Measurements from ENCODE around the gene NTMT1.

NTMT1 gene

DNA sequence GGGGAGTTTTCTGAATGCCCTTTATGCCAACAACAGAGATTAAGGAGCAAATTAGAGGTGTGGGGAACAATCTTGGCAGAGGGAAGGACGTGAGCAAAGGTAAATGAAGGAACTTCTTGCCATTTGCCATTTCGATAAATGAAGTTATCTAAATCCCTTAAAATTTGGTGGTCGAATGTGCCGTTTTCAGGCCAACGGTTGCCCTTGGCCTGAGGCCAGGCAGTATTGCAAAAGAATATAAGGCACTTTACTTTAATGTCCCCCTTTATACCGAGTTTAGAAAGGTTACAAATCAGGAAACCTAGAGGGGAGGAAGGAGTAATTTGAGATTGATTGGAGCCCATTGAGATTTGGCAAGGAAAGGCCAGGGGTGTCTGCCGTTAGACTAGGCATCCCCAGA is 31.3 kb upstream of the NTMT1 start:
- TF ChIP-seq CTCF (IDR thresholded peaks at IDR 0.05; ENCODE audit: low read depth, low read length) (no peak), EZH2phosphoT487 (IDR thresholded peaks at IDR 0.05; ENCODE audit: low read depth) (no peak)

GRCh38 chr9:129595311-129595741 is 30.6 kb upstream of the NTMT1 start:
- Histone ChIP-seq H3K9me3 (ENCODE audit: insufficient read depth, low read length) (no peaks in the 10 kb centered on the region), H3K9ac (ENCODE audit: low read length) (no peak overlapping the region), H3K79me2 (ENCODE audit: low read length) (no peaks in the 10 kb centered on the region), H3K4me2 (ENCODE audit: low read length) (no peak overlapping the region), H3K4me3 (ENCODE audit: low read length) (no peak overlapping the region), H3K4me1 (ENCODE audit: low read length) (peaks cover 14% of the 10 kb centered on the region), H2AFZ (ENCODE audit: low read depth, low read length) (no peak overlapping the region), H3K27me3 (ENCODE audit: low read depth, low read length) (peaks cover 15% of the 10 kb centered on the region; the same call in 1 of the 2 replicates), H3K36me3 (replicated peaks; ENCODE audit: low read depth, low read length) (no peaks in the 10 kb centered on the region), H3K27ac (ENCODE audit: low read length) (no peak overlapping the region), H4K20me1 (ENCODE audit: insufficient read depth, low read length) (no peaks in the 10 kb centered on the region)
- TF ChIP-seq CTCF (IDR thresholded peaks at IDR 0.05; ENCODE audit: low read depth, low read length) = no peak
- no peak for TF ChIP-seq EZH2phosphoT487 (IDR thresholded peaks at IDR 0.05; ENCODE audit: low read depth)

More for the DNA sequence above, 31.3 kb upstream of the NTMT1 start:
- H3K4me1 ChIP-seq (ENCODE audit: low read length) = peaks cover 14% of the 10 kb centered on the region
- no peak overlapping the region for H3K4me3 ChIP-seq (ENCODE audit: low read length)
- peaks cover 17% of the 10 kb centered on the region; the same call in 1 of the 2 replicates for H3K27me3 ChIP-seq (ENCODE audit: low read depth, low read length)
- no peak overlapping the region for H3K9ac ChIP-seq (ENCODE audit: low read length)
- no peaks in the 10 kb centered on the region for H3K36me3 ChIP-seq (replicated peaks; ENCODE audit: low read depth, low read length)
- H2AFZ ChIP-seq (ENCODE audit: low read depth, low read length) = no peak overlapping the region
- H3K79me2 ChIP-seq (ENCODE audit: low read length) = no peaks in the 10 kb centered on the region
- H4K20me1 ChIP-seq (ENCODE audit: insufficient read depth, low read length) = no peaks in the 10 kb centered on the region
- H3K4me2 ChIP-seq (ENCODE audit: low read length) = no peak overlapping the region
- H3K9me3 ChIP-seq (ENCODE audit: insufficient read depth, low read length) = no peaks in the 10 kb centered on the region
- H3K27ac ChIP-seq (ENCODE audit: low read length) = no peak overlapping the region

DNA sequence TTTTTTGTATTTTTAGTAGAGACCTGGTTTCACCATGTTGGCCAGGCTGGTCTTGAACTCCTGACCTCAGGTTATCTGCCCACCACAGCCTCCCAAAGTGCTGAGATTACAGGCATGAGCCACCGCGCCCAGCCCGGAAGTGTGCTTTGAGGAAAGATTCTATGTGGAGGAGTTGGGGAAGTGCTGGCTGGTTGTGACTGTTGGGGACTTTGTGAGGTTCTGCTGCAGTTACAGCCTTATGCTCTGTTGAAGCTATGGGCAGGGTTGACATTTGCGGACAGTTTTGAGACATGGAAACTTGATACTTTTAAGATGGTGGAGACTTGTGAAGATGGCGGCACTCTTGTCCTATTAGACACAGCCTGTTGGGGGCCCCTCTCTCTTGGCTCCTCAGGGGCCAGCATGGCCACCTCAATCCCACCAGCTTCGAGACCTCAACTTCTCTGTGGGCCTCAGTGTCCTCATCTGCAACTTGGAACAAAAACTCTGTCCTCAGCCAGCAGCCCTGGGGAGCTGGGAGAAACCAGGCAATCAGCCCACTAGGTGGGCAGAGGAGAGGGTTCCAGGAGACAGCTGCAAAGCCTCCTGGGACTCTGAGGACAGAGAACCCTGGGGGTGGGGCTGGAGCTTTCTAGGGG is 29.9 kb upstream of the NTMT1 start:
- no peak for TF ChIP-seq CTCF (IDR thresholded peaks at IDR 0.05; ENCODE audit: low read depth, low read length)
- no peak for TF ChIP-seq EZH2phosphoT487 (IDR thresholded peaks at IDR 0.05; ENCODE audit: low read depth)
- H4K20me1 ChIP-seq (ENCODE audit: insufficient read depth, low read length) = no peaks in the 10 kb centered on the region
- H3K79me2 ChIP-seq (ENCODE audit: low read length) = no peaks in the 10 kb centered on the region
- no peak overlapping the region for H3K9ac ChIP-seq (ENCODE audit: low read length)
- no peaks in the 10 kb centered on the region for H3K9me3 ChIP-seq (ENCODE audit: insufficient read depth, low read length)
- H2AFZ ChIP-seq (ENCODE audit: low read depth, low read length) = no peak overlapping the region
- H3K27me3 ChIP-seq (ENCODE audit: low read depth, low read length) = peaks cover 15% of the 10 kb centered on the region; the same call in 1 of the 2 replicates
- H3K36me3 ChIP-seq (replicated peaks; ENCODE audit: low read depth, low read length) = no peaks in the 10 kb centered on the region
- no peak overlapping the region for H3K4me3 ChIP-seq (ENCODE audit: low read length)
- no peak overlapping the region for H3K4me2 ChIP-seq (ENCODE audit: low read length)
- H3K27ac ChIP-seq (ENCODE audit: low read length) = no peak overlapping the region
- H3K4me1 ChIP-seq (ENCODE audit: low read length) = peaks cover 14% of the 10 kb centered on the region

- Histone ChIP-seq H3K27me3 (ENCODE audit: low read depth, low read length) (peaks cover 15% of the 10 kb centered on the region; the same call in 1 of the 2 replicates), H3K36me3 (replicated peaks; ENCODE audit: low read depth, low read length) (no peaks in the 10 kb centered on the region), H4K20me1 (ENCODE audit: insufficient read depth, low read length) (no peaks in the 10 kb centered on the region), H2AFZ (ENCODE audit: low read depth, low read length) (no peak overlapping the region), H3K4me3 (ENCODE audit: low read length) (no peak overlapping the region), H3K4me2 (ENCODE audit: low read length) (no peak overlapping the region), H3K4me1 (ENCODE audit: low read length) (peaks cover 14% of the 10 kb centered on the region), H3K9ac (ENCODE audit: low read length) (no peak overlapping the region), H3K9me3 (ENCODE audit: insufficient read depth, low read length) (no peaks in the 10 kb centered on the region), H3K79me2 (ENCODE audit: low read length) (no peaks in the 10 kb centered on the region), H3K27ac (ENCODE audit: low read length) (no peak overlapping the region)
- no peak for TF ChIP-seq CTCF (IDR thresholded peaks at IDR 0.05; ENCODE audit: low read depth, low read length)
- no peak for TF ChIP-seq EZH2phosphoT487 (IDR thresholded peaks at IDR 0.05; ENCODE audit: low read depth)
These were observed 29.2 kb upstream of the NTMT1 start for GRCh38 chr9:129596541-129597331.
